Mesodermal cell (in vitro differentiated cells): ENCODE results near the gene PGBD5.

ENCODE experiments used
- H3K27ac ChIP-seq: 2 replicates; pipeline ENCODE4 v1.7.0; 2013; ENCODE audit warnings: mild to moderate bottlenecking, low read depth, low read length, moderate library complexity; ENCODE audit not compliant: severe bottlenecking
- H3K36me3 ChIP-seq: 2 replicates; pipeline ENCODE4 v1.7.1; 2013; ENCODE audit warnings: mild to moderate bottlenecking, low read length, moderate library complexity; ENCODE audit not compliant: control insufficient read depth, insufficient read depth
- H3K4me1 ChIP-seq: one replicate; pipeline ENCODE4 v1.7.1; 2013; ENCODE audit warnings: mild to moderate bottlenecking, low read length; ENCODE audit not compliant: insufficient read depth, control insufficient read depth, poor library complexity, severe bottlenecking
- H3K4me3 ChIP-seq: 2 replicates; pipeline ENCODE4 v1.7.0; 2013; ENCODE audit warnings: low read length, control low read depth, mild to moderate bottlenecking; ENCODE audit not compliant: insufficient read depth, poor library complexity, severe bottlenecking; ENCODE audit errors: extremely low read depth
- H3K9me3 ChIP-seq: 2 replicates; pipeline ENCODE4 v1.7.1; 2013; ENCODE audit warnings: mild to moderate bottlenecking, low read length, moderate library complexity; ENCODE audit not compliant: control insufficient read depth
- WGBS, 2 experiments: methylation state at CpG; one replicate each; pipeline ENCODE4 v1.1.5; 2013; ENCODE audit warnings: missing lambda C conversion rate in 2 of 2; ENCODE audit not compliant: insufficient coverage in 2 of 2; 5-methylcytosine and 5-hydroxymethylcytosine counted together

The PGBD5 gene

GRCh38 chr1:230361941-230362340, 64.2 kb downstream of the PGBD5 start:
- H3K9me3 ChIP-seq: no peaks in the 10 kb centered on the region
- H3K4me3 ChIP-seq: no peak overlapping the region
- H3K36me3 ChIP-seq: no peaks in the 10 kb centered on the region
- H3K27ac ChIP-seq: no peak overlapping the region
- 93 to 97% methylated on average over 6 to 10 of the region's 10 CpGs for WGBS, 2 experiments
- no peaks in the 10 kb centered on the region for H3K4me1 ChIP-seq

GRCh38 chr1:230359992-230360668, 66.0 kb downstream of the PGBD5 start:
- WGBS, 2 experiments: 82% methylated on average over 4 of the region's 7 CpGs; no CpG with 5 or more reads in 1 of the 2 experiments
- Histone ChIP-seq H3K4me1 (no peaks in the 10 kb centered on the region), H3K36me3 (no peaks in the 10 kb centered on the region), H3K4me3 (no peak overlapping the region), H3K9me3 (no peaks in the 10 kb centered on the region), H3K27ac (no peak overlapping the region)

GRCh38 chr1:230356869-230357794, 69.0 kb downstream of the PGBD5 start:
- Histone ChIP-seq H3K4me3 (no peak overlapping the region), H3K4me1 (no peaks in the 10 kb centered on the region), H3K36me3 (no peaks in the 10 kb centered on the region), H3K9me3 (no peaks in the 10 kb centered on the region), H3K27ac (no peak overlapping the region)
- WGBS, 2 experiments: 94 to 95% methylated on average over 31 to 34 of the region's 47 CpGs

- no peaks in the 10 kb centered on the region for H3K4me1 ChIP-seq
- no peak overlapping the region for H3K4me3 ChIP-seq
- no peak overlapping the region for H3K27ac ChIP-seq
- no peaks in the 10 kb centered on the region for H3K36me3 ChIP-seq
- WGBS, 2 experiments: 73 to 90% methylated on average over 3 to 4 of the region's 6 CpGs
- H3K9me3 ChIP-seq: no peaks in the 10 kb centered on the region
Observed at GRCh38 chr1:230356190-230356589, 69.9 kb downstream of the PGBD5 start.

- no peak overlapping the region for H3K27ac ChIP-seq
- H3K4me1 ChIP-seq: no peaks in the 10 kb centered on the region
- H3K4me3 ChIP-seq: no peak overlapping the region
- H3K9me3 ChIP-seq: no peaks in the 10 kb centered on the region
- WGBS, 2 experiments: 90% methylated on average over 9 to 10 of the region's 10 CpGs
- no peaks in the 10 kb centered on the region for H3K36me3 ChIP-seq
Observed at GRCh38 chr1:230355594-230355993, 70.5 kb downstream of the PGBD5 start.

- Histone ChIP-seq H3K27ac (no peak overlapping the region), H3K4me3 (no peak overlapping the region), H3K4me1 (peaks cover 4% of the 10 kb centered on the region), H3K36me3 (no peaks in the 10 kb centered on the region), H3K9me3 (no peaks in the 10 kb centered on the region)
- WGBS, 2 experiments: 90 to 94% methylated on average over 4 of the region's 4 CpGs
Observed at GRCh38 chr1:230355128-230355527, 71.0 kb downstream of the PGBD5 start.

- H3K27ac ChIP-seq: no peak overlapping the region
- no peaks in the 10 kb centered on the region for H3K9me3 ChIP-seq
- WGBS, 2 experiments: 84 to 90% methylated on average over 4 of the region's 4 CpGs
- H3K4me3 ChIP-seq: no peak overlapping the region
- no peaks in the 10 kb centered on the region for H3K36me3 ChIP-seq
- H3K4me1 ChIP-seq: peaks cover 4% of the 10 kb centered on the region
Observed at GRCh38 chr1:230354005-230354404, 72.1 kb downstream of the PGBD5 start.

- H3K4me3 ChIP-seq: no peak overlapping the region
- peaks cover 4% of the 10 kb centered on the region for H3K4me1 ChIP-seq
- WGBS, 2 experiments: 81 to 96% methylated on average over 4 of the region's 6 CpGs
- no peaks in the 10 kb centered on the region for H3K9me3 ChIP-seq
- H3K27ac ChIP-seq: no peak overlapping the region
- H3K36me3 ChIP-seq: no peaks in the 10 kb centered on the region
Observed at GRCh38 chr1:230352537-230352936, 73.6 kb downstream of the PGBD5 start.

- H3K36me3 ChIP-seq: no peaks in the 10 kb centered on the region
- H3K4me3 ChIP-seq: no peak overlapping the region
- 78 to 83% methylated on average over 3 to 4 of the region's 6 CpGs for WGBS, 2 experiments
- H3K9me3 ChIP-seq: no peaks in the 10 kb centered on the region
- peaks cover 4% of the 10 kb centered on the region for H3K4me1 ChIP-seq
- H3K27ac ChIP-seq: no peak overlapping the region
Observed at GRCh38 chr1:230351983-230352382, 74.1 kb downstream of the PGBD5 start.

GRCh38 chr1:230351514-230351913, 74.6 kb downstream of the PGBD5 start:
- no peaks in the 10 kb centered on the region for H3K36me3 ChIP-seq
- 88% methylated on average over 2 of the region's 2 CpGs; no CpG with 5 or more reads in 1 of the 2 experiments for WGBS, 2 experiments
- no peaks in the 10 kb centered on the region for H3K9me3 ChIP-seq
- no peak overlapping the region for H3K27ac ChIP-seq
- no peak overlapping the region for H3K4me3 ChIP-seq
- H3K4me1 ChIP-seq: peaks cover 4% of the 10 kb centered on the region
